GM12865 (cell line): ENCODE data around the gene DCLK1.

ENCODE experiments used
- DNase-seq: peaks from one replicate; pipeline ENCODE4 v3.0.0; 2010; ENCODE audit warnings: low read depth
- H3K4me3 ChIP-seq: 2 replicates; pipeline ENCODE4 v1.5.1; 2011; ENCODE audit warnings: mild to moderate bottlenecking, low read depth, low read length, control low read depth
- TF ChIP-seq, protein P1 (sequence below): IDR thresholded peaks from 2 replicates; pipeline ENCODE4 v1.5.1; 2011; ENCODE audit warnings: low read length, control low read depth, low read depth, inconsistent platforms; ENCODE audit not compliant: insufficient read depth; ENCODE audit errors: missing control alignments

The DCLK1 gene

GRCh38 chr13:36163286-36163685, 32.1 kb upstream of the DCLK1 start:
- DNase-seq = no peak
- TF ChIP-seq, protein P1, sequence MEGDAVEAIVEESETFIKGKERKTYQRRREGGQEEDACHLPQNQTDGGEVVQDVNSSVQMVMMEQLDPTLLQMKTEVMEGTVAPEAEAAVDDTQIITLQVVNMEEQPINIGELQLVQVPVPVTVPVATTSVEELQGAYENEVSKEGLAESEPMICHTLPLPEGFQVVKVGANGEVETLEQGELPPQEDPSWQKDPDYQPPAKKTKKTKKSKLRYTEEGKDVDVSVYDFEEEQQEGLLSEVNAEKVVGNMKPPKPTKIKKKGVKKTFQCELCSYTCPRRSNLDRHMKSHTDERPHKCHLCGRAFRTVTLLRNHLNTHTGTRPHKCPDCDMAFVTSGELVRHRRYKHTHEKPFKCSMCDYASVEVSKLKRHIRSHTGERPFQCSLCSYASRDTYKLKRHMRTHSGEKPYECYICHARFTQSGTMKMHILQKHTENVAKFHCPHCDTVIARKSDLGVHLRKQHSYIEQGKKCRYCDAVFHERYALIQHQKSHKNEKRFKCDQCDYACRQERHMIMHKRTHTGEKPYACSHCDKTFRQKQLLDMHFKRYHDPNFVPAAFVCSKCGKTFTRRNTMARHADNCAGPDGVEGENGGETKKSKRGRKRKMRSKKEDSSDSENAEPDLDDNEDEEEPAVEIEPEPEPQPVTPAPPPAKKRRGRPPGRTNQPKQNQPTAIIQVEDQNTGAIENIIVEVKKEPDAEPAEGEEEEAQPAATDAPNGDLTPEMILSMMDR = no peak

GRCh38 chr13:36160297-36160696, 29.1 kb upstream of the DCLK1 start:
- TF ChIP-seq, protein P1 = no peak
- H3K4me3 ChIP-seq = no peak overlapping the region
- DNase-seq = no peak

More at GRCh38 chr13:36163286-36163685, 32.1 kb upstream of the DCLK1 start:
- H3K4me3 ChIP-seq = no peak overlapping the region

- DNase-seq = no peak
- no peak overlapping the region for H3K4me3 ChIP-seq
- TF ChIP-seq, protein P1 = no peak
These were observed 27.4 kb upstream of the DCLK1 start for GRCh38 chr13:36158611-36159010.

DNA sequence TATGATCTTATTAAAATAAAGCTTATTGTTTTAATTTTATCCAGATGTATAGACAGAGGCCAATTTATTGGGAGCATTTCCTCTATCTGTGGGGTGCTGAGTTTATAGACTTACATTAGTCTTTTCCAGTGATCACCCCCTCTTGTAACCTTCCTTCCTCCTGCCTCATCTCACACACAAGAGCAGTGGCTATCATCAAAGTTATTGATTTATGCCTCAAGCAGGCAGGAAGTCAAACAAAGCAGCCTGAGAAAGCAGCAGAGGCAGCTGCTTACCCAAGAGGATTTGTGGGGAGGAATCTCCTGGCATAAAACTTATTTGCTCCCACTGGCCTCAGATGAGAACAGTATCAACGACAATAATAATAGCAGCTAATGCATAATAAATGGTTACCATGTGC, 26.3 kb upstream of the DCLK1 start:
- DNase-seq = no peak
- H3K4me3 ChIP-seq = no peak overlapping the region
- TF ChIP-seq, protein P1 = no peak

DNA sequence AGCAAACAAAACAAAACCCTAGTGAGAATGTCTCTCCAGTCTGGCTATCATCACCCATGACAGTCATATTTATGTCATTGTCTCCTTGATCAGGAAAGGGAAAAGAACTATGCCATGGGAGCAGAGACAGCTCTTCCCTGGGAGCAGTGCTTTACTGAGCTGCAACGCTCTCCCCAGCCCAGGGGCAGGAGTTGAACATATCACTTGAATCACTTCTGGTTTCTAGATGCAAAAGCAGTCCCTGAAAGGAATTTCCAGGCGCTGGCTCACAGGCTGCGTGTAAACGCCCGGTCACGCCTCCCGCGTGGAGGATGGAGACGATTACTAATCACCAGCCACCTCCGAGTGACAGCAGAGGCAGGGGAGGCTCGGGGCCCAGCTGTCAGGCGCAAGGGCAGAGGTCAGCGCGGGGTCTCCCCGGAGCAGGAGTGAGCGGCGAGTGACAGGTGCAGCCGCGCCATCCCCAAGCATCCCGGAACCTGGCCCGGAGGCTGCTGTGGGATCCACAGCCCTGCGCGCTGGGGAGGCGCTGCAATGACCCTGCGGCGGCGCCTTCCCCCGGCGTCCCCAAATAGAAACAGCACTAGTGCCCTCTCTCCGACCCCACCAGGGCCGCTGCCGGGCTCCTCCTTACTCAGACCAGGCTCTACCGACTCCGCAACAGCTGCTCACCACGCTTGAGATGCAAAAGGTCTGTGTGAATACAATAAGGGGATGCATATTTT, 23.5 kb upstream of the DCLK1 start:
- TF ChIP-seq, protein P1 = no peak
- no peak for DNase-seq
- H3K4me3 ChIP-seq = no peak overlapping the region

DNA sequence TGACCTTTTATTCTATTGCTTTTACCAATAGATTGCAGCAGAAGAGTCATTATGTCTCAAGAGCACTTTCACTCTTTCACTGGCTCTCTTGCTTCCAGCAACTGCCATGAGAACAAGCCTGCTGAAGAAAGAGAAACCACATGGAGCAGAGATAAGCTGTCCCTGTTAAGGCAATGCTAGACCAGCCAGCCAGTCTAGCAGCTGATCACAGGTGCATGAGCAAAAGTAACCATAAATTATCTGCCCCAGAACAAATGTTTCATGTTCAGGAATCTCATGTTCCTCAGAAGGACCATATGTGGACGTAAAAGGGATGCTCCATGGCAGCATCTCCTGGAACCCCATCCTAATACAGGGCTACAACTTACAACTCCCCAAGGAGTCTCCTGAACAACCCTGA, 20.4 kb upstream of the DCLK1 start:
- DNase-seq = no peak
- H3K4me3 ChIP-seq = no peak overlapping the region
- TF ChIP-seq, protein P1 = no peak

DNA sequence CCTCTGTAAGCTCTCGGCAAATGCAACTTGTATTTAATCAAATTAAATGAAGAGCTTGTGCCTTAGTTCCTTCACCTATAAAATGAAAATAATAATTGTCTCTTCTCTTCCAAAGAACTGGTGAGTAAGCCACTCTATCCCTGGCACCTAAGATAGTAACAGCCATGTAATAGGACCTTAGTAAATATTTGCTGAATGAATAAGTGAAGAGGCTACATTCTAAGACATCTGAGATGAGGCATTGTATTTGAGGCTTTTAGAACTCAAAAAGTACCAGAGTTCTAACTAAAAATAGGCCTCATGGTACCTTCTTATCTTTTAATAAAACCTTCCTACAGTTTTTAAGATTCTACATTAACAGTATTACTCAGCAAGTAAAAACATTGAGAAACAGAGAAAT, 17.3 kb upstream of the DCLK1 start:
- TF ChIP-seq, protein P1 = no peak
- H3K4me3 ChIP-seq = no peak overlapping the region
- no peak for DNase-seq
